Peyer's patch (tissue), 4 donors: Measurements from ENCODE around the gene AKR1C4. TPM values are rescaled to one million over a fixed set of nuclear protein-coding genes. Genes with fewer than 3 reads are reported as not detected.
"Not testable (repeated sequence)": the region's sequence is repeated elsewhere in the genome, so short reads cannot be mapped to it uniquely, and the experiment has no call there.

ENCODE experiments used
- DNase-seq, 3 donors: peaks; one replicate each; pipeline ENCODE4 v3.0.0-alpha.2; 2017 to 2019
- H3K27ac ChIP-seq, 4 donors: fragments of 200-600 bp; sonication (generic); one replicate each; pipeline ENCODE4 v1.5.1; 2016 to 2019
- H3K27me3 ChIP-seq, 2 donors: fragments of 200-600 bp; sonication (generic); one replicate each; pipeline ENCODE4 v1.5.1; 2019
- H3K36me3 ChIP-seq, 3 donors: fragments of 200-600 bp; sonication (generic); one replicate each; pipeline ENCODE4 v1.5.1; 2016 to 2019
- H3K4me1 ChIP-seq, 4 donors: fragments of 200-600 bp; sonication (generic); one replicate each; pipeline ENCODE4 v1.5.1; 2016 to 2019
- H3K4me3 ChIP-seq, 4 donors: fragments of 200-600 bp; sonication (generic); 1 replicate in 3 of 4; 2 replicates in 1 of 4; pipeline ENCODE4 v1.5.1; 2016 to 2019; ENCODE audit warnings: mild to moderate bottlenecking in 1 of 4
- H3K9me3 ChIP-seq, 4 donors: fragments of 200-600 bp; sonication (generic); one replicate each; pipeline ENCODE4 v1.5.1; 2016 to 2019; ENCODE audit warnings: mild to moderate bottlenecking in 1 of 4
- POLR2A ChIP-seq, 2 donors: fragments of 450-650 bp; IDR thresholded peaks; one replicate each; pipeline ENCODE4 v1.5.1; 2017; ENCODE audit warnings: antibody characterized with exemption in 2 of 2, mild to moderate bottlenecking in 2 of 2, moderate library complexity in 2 of 2
- total RNA-seq, 4 donors: library from RNA; depleted of rRNA; stranded (reverse); fragments of >200 nt; gene quantifications; one replicate each; pipeline ENCODE4 v1.1.0, GENCODE V29; 2016
- TF ChIP-seq, protein P1 (sequence below), 6 experiments: fragments of 450-650 bp in 4 of 6; fragments of 200-600 bp in 2 of 6; sonication (generic) in 1 of 6; IDR thresholded peaks; one replicate each; pipeline ENCODE4 v1.5.1; 2017 to 2019; ENCODE audit warnings: antibody characterized with exemption in 6 of 6, mild to moderate bottlenecking in 3 of 6, moderate library complexity in 1 of 6

The AKR1C4 gene
- total RNA-seq, 4 donors from 2014 or later: 1.1 TPM; not detected in 3

DNA sequence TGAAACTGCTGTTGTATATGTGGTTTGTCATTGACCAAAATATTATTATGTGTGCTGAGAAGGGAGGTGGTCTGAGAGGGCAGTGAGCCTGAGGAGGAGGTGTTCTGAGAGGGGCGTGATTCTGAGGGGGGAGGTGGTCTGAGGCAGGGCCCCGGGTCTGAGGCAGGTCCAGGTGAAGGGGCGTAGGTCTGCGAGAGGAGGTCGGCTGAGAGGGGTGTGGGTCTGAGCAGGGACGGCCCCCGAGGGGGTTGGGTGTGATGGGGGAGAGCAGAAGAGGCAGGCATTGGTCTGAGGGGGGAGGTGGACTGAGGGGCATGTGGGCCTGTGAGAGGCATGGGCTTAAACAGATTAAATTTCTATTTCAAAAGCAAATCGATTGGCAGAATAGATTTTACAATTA lies 32.4 kb downstream of the AKR1C4 start:
- Histone ChIP-seq H3K36me3 (no peaks in the 10 kb centered on the region), H3K4me1 (no peaks in the 10 kb centered on the region), H3K9me3 (no peaks in the 10 kb centered on the region), H3K27me3 (no peaks in the 10 kb centered on the region), H3K4me3 (no peak overlapping the region), H3K27ac (no peak overlapping the region)
- no peak for DNase-seq
- TF ChIP-seq, protein P1, sequence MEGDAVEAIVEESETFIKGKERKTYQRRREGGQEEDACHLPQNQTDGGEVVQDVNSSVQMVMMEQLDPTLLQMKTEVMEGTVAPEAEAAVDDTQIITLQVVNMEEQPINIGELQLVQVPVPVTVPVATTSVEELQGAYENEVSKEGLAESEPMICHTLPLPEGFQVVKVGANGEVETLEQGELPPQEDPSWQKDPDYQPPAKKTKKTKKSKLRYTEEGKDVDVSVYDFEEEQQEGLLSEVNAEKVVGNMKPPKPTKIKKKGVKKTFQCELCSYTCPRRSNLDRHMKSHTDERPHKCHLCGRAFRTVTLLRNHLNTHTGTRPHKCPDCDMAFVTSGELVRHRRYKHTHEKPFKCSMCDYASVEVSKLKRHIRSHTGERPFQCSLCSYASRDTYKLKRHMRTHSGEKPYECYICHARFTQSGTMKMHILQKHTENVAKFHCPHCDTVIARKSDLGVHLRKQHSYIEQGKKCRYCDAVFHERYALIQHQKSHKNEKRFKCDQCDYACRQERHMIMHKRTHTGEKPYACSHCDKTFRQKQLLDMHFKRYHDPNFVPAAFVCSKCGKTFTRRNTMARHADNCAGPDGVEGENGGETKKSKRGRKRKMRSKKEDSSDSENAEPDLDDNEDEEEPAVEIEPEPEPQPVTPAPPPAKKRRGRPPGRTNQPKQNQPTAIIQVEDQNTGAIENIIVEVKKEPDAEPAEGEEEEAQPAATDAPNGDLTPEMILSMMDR (IDR thresholded peaks at IDR 0.05): no peak
- TF ChIP-seq POLR2A (IDR thresholded peaks at IDR 0.05): no peak

DNA sequence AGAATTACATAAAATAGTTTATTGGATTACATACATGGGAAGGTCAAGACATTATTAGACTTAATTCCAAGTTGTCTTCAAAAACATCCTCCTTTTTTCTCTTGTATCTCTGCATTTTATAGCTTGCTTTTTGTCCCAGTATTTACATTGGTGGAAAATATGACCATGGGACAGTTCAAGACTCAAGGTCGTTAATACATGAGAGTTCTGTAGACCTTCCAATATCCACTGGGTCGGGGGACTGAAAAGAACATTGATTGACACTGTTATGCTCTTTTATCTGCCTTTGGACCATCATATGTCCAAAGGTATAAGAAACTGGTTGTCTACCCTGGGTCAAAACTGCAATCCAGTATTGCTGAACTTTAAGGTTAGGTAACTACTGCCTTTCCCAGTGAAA lies 36.7 kb downstream of the AKR1C4 start:
- Histone ChIP-seq H3K4me3 (no peak overlapping the region), H3K36me3 (no peaks in the 10 kb centered on the region), H3K27me3 (no peaks in the 10 kb centered on the region), H3K4me1 (no peaks in the 10 kb centered on the region), H3K9me3 (no peaks in the 10 kb centered on the region), H3K27ac (no peak overlapping the region)
- TF ChIP-seq, protein P1 (IDR thresholded peaks at IDR 0.05): no peak
- TF ChIP-seq POLR2A (IDR thresholded peaks at IDR 0.05): no peak
- DNase-seq: no peak

DNA sequence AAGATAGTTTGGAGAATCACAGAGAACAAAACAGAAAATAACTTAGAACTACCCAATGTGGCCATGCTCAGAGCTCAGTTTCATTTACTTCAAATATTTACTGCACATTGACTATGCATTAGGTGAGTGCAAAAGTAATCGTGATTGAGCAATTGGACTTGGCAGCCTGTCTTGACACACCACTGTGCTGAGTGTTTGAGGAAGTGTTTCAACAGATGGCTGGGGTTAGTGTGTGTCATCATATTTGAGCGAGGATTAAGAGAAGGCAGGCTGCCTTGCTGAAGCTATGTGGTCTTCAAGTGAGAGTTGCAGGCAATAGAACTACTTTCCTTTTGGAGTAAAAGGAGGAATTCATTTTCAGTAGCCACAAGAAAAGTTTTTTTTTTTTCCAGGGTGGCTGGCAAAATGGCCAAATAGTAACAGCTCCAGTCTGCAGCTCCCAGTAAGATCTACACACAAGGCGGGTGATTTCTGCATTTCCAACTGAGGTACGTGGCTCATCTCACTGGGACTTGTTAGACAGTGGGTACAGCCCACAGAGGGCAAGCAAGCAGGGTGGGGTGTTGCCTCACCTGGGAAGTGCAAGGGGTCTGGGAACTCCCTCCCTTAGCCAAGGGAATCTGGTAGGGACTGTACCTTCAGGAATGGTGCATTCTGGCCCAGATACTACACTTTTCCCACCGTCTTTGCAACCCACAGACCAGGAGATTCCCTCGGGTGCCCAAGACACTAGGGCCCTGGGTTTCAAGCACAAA lies 37.6 kb downstream of the AKR1C4 start:
- Histone ChIP-seq H3K36me3 (no peaks in the 10 kb centered on the region), H3K27ac (no peak overlapping the region), H3K4me1 (no peaks in the 10 kb centered on the region), H3K4me3 (no peak overlapping the region), H3K9me3 (no peaks in the 10 kb centered on the region), H3K27me3 (no peaks in the 10 kb centered on the region)
- no peak for TF ChIP-seq POLR2A (IDR thresholded peaks at IDR 0.05)
- TF ChIP-seq, protein P1 (IDR thresholded peaks at IDR 0.05): no peak
- peak in 1 of 3 donors; percentile 81 for DNase-seq

DNA sequence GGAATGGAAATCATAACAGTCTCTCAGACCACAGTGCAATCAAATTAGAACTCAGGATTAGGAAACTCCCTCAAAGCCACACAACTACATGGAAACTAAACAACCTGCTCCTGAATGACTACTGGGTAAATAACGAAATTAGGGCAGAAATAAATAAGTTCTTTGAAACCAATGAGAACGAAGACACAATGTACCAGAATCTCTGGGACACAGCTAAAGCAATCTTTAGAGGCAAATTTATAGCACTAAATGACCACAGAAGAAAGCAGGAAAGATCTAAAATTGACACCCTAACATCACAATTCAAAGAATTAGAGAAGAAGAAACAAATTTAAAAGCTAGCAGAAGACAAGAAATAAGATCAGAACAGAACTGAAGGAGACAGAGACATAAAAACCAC lies 40.9 kb downstream of the AKR1C4 start:
- H3K27ac ChIP-seq, H3K4me1 ChIP-seq, H3K4me3 ChIP-seq, DNase-seq, H3K36me3 ChIP-seq, H3K9me3 ChIP-seq, H3K27me3 ChIP-seq: not testable (repeated sequence)

DNA sequence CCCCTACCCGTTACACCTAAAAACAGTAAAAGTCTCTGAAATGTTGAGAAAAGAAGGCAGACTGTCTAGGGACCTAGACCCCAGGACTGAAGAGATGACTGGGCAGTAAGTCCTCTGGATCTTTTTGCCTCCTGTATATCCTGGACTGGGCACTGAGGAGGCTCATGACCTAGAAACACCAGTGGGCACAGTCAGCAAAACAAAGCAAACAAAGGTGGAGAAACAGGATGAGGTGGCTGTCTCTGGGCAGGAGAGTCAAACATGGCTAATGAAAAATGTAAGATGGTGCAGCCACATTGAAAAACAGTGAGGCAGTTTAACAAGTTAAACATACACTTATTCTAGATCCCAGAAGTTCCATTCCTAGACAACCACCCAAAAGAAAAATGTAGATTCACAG lies 45.9 kb downstream of the AKR1C4 start:
- Histone ChIP-seq H3K27me3 (no peaks in the 10 kb centered on the region), H3K4me1 (no peaks in the 10 kb centered on the region), H3K4me3 (no peak overlapping the region), H3K9me3 (no peaks in the 10 kb centered on the region), H3K27ac (no peak overlapping the region), H3K36me3 (no peaks in the 10 kb centered on the region)
- TF ChIP-seq POLR2A (IDR thresholded peaks at IDR 0.05): no peak
- TF ChIP-seq, protein P1 (IDR thresholded peaks at IDR 0.05): no peak
- DNase-seq: no peak

DNA sequence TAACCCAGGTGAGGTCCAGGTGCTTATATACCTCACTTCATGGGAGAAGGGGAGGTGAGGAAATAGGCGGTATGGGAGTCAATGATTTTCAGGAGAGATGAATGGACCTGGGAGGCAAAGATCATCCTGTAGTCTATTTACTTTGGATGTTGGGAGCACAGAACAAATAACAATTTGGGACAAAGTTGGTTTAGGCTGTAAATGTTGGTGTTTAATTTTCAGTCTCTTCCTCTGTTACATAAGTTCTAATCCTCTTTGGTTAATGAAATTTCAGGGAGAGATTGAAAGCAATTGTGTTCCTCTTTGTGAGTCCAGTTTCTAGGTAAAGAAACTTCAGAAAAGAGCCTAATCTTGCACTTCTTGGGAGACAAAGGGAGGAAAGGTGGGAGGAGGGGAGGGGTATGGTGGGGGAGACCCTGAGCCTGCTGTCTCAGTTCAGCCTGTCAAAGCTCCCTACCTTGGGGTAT lies 46.9 kb downstream of the AKR1C4 start:
- no peak overlapping the region for H3K27ac ChIP-seq
- DNase-seq: no peak
- no peak for TF ChIP-seq POLR2A (IDR thresholded peaks at IDR 0.05)
- TF ChIP-seq, protein P1 (IDR thresholded peaks at IDR 0.05): no peak
- H3K27me3 ChIP-seq: no peaks in the 10 kb centered on the region
- no peaks in the 10 kb centered on the region for H3K4me1 ChIP-seq
- H3K4me3 ChIP-seq: no peak overlapping the region
- H3K36me3 ChIP-seq: no peaks in the 10 kb centered on the region
- H3K9me3 ChIP-seq: no peaks in the 10 kb centered on the region
